GM12891 (cell line): ENCODE data around the gene OPN1MW.
"Not testable (repeated sequence)": the region's sequence is repeated elsewhere in the genome, so short reads cannot be mapped to it uniquely, and the experiment has no call there.

ENCODE experiments used
- POLR2A ChIP-seq: IDR thresholded peaks from 2 replicates; pipeline ENCODE4 v1.6.1; 2011; ENCODE audit warnings: low read depth, low read length, control low read depth
- POLR2AphosphoS5 ChIP-seq: IDR thresholded peaks from 2 replicates; pipeline ENCODE4 v1.6.1; 2011; ENCODE audit warnings: low read depth, low read length, control low read depth
- POU2F2 ChIP-seq: IDR thresholded peaks from 2 replicates; pipeline ENCODE4 v1.6.1; 2011; ENCODE audit warnings: low read depth, mild to moderate bottlenecking, control low read depth, low read length, moderate library complexity

DNA sequence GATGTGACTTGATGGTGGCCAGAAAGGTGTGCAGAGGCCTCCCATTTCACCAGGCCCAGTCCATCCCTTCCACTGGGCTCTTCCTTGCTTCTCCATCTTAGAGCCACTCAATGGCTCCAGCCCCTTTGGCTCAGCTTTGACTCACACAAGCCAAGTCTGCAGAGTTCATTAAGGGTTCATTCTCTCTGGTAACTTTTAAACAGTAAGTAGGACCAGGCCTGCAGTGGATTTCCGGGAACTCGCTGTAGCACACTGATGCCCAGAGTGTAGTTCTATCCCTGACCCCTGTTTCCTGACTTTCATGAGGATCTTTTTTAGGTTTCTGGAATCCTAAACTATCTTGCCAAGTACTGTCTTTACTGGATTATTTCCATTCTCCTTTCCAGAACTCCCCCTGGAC is 11.9 kb downstream of the OPN1MW start:
- not testable (repeated sequence) for TF ChIP-seq POLR2AphosphoS5, POU2F2, POLR2A
